Ascending aorta (tissue), 2 donors: ENCODE results near the gene SFI1. TPM values are rescaled to one million over a fixed set of nuclear protein-coding genes. Genes with fewer than 3 reads are reported as not detected.

Source experiments
- DNase-seq, 2 donors: peaks; one replicate each; pipeline ENCODE4 v3.0.0-alpha.2; 2019; ENCODE audit warnings: low spot score in 2 of 2
- H3K27ac ChIP-seq, 2 donors: fragments of 200-600 bp; sonication (generic); one replicate each; pipeline ENCODE4 v1.5.1; 2016 to 2017; ENCODE audit warnings: mild to moderate bottlenecking in 1 of 2
- H3K27me3 ChIP-seq: fragments of 200-600 bp; sonication (generic); one replicate; pipeline ENCODE4 v1.5.1; 2017
- H3K36me3 ChIP-seq, 2 donors: fragments of 200-600 bp; sonication (generic); one replicate each; pipeline ENCODE4 v1.5.1; 2016
- H3K4me1 ChIP-seq, 2 donors: fragments of 200-600 bp; sonication (generic); one replicate each; pipeline ENCODE4 v1.5.1; 2016 to 2017; ENCODE audit warnings: mild to moderate bottlenecking in 1 of 2
- H3K4me3 ChIP-seq, 2 donors: fragments of 200-600 bp; sonication (generic); one replicate each; pipeline ENCODE4 v1.5.1; 2016 to 2017; ENCODE audit warnings: mild to moderate bottlenecking in 1 of 2
- H3K9me3 ChIP-seq, 2 donors: fragments of 200-600 bp; sonication (generic); one replicate each; pipeline ENCODE4 v1.5.1; 2016
- intact Hi-C: fragments of 100-400 bp; cut with DNase I; formaldehyde crosslinking; loops from one replicate; pipeline ENCODE4 v1.15.1; 2023
- total RNA-seq: library from RNA; depleted of rRNA; stranded (reverse); fragments of >200 nt; gene quantifications from one replicate; pipeline ENCODE4 v1.1.0, GENCODE V29; 2016
- TF ChIP-seq, protein P1 (sequence below), 3 experiments: fragments of 200-600 bp in 2 of 3; fragments of 450-650 bp in 1 of 3; sonication (generic) in 2 of 3; IDR thresholded peaks; one replicate each; pipeline ENCODE4 v1.5.1; 2016 to 2019; ENCODE audit warnings: antibody characterized with exemption in 3 of 3, mild to moderate bottlenecking in 1 of 3, moderate library complexity in 1 of 3

Gene SFI1
- total RNA-seq, 1 donor from 2014 or later = 31.0 TPM

GRCh38 chr22:31623592-31624304 is 127.4 kb downstream of the SFI1 start:
- no peaks in the 10 kb centered on the region for H3K27me3 ChIP-seq
- intact Hi-C loops = no loop called here
- peaks cover 22 to 35% of the 10 kb centered on the region in 2 donors for H3K36me3 ChIP-seq
- no peak for DNase-seq
- no peak overlapping the region for H3K4me3 ChIP-seq
- no peaks in the 10 kb centered on the region for H3K9me3 ChIP-seq
- TF ChIP-seq, protein P1, sequence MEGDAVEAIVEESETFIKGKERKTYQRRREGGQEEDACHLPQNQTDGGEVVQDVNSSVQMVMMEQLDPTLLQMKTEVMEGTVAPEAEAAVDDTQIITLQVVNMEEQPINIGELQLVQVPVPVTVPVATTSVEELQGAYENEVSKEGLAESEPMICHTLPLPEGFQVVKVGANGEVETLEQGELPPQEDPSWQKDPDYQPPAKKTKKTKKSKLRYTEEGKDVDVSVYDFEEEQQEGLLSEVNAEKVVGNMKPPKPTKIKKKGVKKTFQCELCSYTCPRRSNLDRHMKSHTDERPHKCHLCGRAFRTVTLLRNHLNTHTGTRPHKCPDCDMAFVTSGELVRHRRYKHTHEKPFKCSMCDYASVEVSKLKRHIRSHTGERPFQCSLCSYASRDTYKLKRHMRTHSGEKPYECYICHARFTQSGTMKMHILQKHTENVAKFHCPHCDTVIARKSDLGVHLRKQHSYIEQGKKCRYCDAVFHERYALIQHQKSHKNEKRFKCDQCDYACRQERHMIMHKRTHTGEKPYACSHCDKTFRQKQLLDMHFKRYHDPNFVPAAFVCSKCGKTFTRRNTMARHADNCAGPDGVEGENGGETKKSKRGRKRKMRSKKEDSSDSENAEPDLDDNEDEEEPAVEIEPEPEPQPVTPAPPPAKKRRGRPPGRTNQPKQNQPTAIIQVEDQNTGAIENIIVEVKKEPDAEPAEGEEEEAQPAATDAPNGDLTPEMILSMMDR (IDR thresholded peaks at IDR 0.05) = no peak
- peaks cover 3 to 14% of the 10 kb centered on the region in 2 donors for H3K4me1 ChIP-seq
- no peak overlapping the region for H3K27ac ChIP-seq

- H3K4me1 ChIP-seq = peaks cover 8 to 24% of the 10 kb centered on the region in 2 donors
These were observed 128.9 kb downstream of the SFI1 start for GRCh38 chr22:31625257-31625640.

GRCh38 chr22:31625661-31626426 is 129.5 kb downstream of the SFI1 start:
- H3K36me3 ChIP-seq = peaks cover 8 to 15% of the 10 kb centered on the region in 2 donors
- H3K27ac ChIP-seq = peak overlapping the region; percentile 13 to 29
- no peak for DNase-seq
- peak overlapping the region in 1 of 2 donors; percentile 17 for H3K4me3 ChIP-seq
- intact Hi-C loops = no loop called here
- H3K9me3 ChIP-seq = no peaks in the 10 kb centered on the region
- peaks cover 8 to 25% of the 10 kb centered on the region in 2 donors for H3K4me1 ChIP-seq
- no peaks in the 10 kb centered on the region for H3K27me3 ChIP-seq
- TF ChIP-seq, protein P1 (IDR thresholded peaks at IDR 0.05) = no peak

More at GRCh38 chr22:31625257-31625640, 128.9 kb downstream of the SFI1 start:
- no peaks in the 10 kb centered on the region for H3K27me3 ChIP-seq
- TF ChIP-seq, protein P1 (IDR thresholded peaks at IDR 0.05) = no peak
- no peak for DNase-seq
- no peak overlapping the region for H3K27ac ChIP-seq
- H3K9me3 ChIP-seq = no peaks in the 10 kb centered on the region
- peak overlapping the region in 1 of 2 donors; percentile 17 for H3K4me3 ChIP-seq
- peaks cover 14 to 21% of the 10 kb centered on the region in 2 donors for H3K36me3 ChIP-seq
- intact Hi-C loops = no loop called here

- intact Hi-C loops = no loop called here
- Histone ChIP-seq H3K9me3 (no peaks in the 10 kb centered on the region), H3K36me3 (peaks cover 2 to 7% of the 10 kb centered on the region in 2 donors), H3K4me3 (peak overlapping the region in 1 of 2 donors; percentile 17), H3K27ac (peak overlapping the region; percentile 11 to 13), H3K4me1 (peaks cover 8 to 32% of the 10 kb centered on the region in 2 donors), H3K27me3 (no peaks in the 10 kb centered on the region)
- TF ChIP-seq, protein P1 (IDR thresholded peaks at IDR 0.05) = no peak
- DNase-seq = no peak
These were observed 130.3 kb downstream of the SFI1 start for GRCh38 chr22:31626427-31627150.

GRCh38 chr22:31627223-31627731 is 130.9 kb downstream of the SFI1 start:
- Histone ChIP-seq H3K27me3 (no peaks in the 10 kb centered on the region), H3K4me1 (peaks cover 8 to 32% of the 10 kb centered on the region in 2 donors), H3K36me3 (peaks cover 0 to under 1% of the 10 kb centered on the region in 2 donors), H3K4me3 (no peak overlapping the region), H3K27ac (peak overlapping the region; percentile 11 to 13), H3K9me3 (no peaks in the 10 kb centered on the region)
- TF ChIP-seq, protein P1 (IDR thresholded peaks at IDR 0.05) = no peak
- no peak for DNase-seq
- intact Hi-C loops = no loop called here
